Stimulated activated CD4-positive, alpha-beta T cell treated with anti-CD3 and anti-CD28 coated beads, Interleukin-4, amount 100 ng/mL, for 4 hours (primary cell): ENCODE results near the gene NLRP8.
"Not testable (repeated sequence)": the region's sequence is repeated elsewhere in the genome, so short reads cannot be mapped to it uniquely, and the experiment has no call there.

Experiments
- DNase-seq, 2 experiments: peaks; one replicate each; pipeline ENCODE4 v3.0.0-alpha.2; 2020

Gene NLRP8

GRCh38 chr19:55980415-55980814, 32.8 kb downstream of the NLRP8 start:
- DNase-seq: no peak

- no peak for DNase-seq
Measured at GRCh38 chr19:55985254-55985653, 37.6 kb downstream of the NLRP8 start.

GRCh38 chr19:55986487-55986886, 38.9 kb downstream of the NLRP8 start, which contains the start of gene NLRP5:
NLRP5 (plus strand) TSS chr19:55986775.
- DNase-seq: no peak

- DNase-seq: no peak
Measured at GRCh38 chr19:55990831-55991230, 43.2 kb downstream of the NLRP8 start.

DNA sequence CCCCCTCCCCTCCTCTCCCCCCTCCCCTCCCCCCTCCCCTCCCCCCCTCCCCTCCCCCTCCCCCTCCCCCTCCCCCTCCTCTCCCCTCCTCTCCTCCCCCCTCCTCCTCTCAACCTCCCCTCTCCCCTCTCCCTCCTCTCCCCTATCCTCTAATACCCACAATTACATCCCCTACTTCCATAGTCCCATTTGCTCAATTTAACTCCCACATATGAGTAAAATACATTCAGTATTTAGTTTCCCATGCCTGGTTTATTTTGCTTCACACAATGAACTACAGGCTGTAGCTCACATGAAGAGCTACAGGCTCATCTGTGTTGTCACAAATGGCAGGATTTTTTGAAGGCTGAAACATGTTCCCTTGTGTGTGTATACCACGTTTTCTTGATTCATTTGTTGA, 45.9 kb downstream of the NLRP8 start:
- DNase-seq: no peak

- no peak for DNase-seq
Measured at GRCh38 chr19:56014765-56015164, 67.1 kb downstream of the NLRP8 start.

DNA sequence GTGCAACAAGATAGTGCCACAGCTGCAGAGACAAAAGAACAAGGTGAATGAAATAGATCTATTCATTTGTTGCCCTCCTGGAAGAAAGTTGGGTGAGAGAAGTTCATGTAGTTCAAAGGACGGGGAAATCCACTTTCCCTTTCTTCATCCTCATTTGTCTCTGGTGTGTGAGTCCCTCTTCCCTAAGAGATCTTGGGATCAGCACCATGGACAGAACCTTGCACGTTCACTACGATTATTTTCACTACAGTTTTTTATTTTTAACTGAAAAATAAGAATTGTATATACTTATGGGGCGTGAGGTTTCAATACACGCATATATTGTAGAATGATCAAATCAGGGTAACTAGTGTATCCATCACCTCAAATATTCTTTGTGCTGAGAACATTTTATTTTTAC, 68.1 kb downstream of the NLRP8 start:
- no peak for DNase-seq

- not testable (repeated sequence) for DNase-seq
Measured at GRCh38 chr19:56019325-56019724, 71.7 kb downstream of the NLRP8 start.

GRCh38 chr19:56020355-56020975, 72.8 kb downstream of the NLRP8 start:
- not testable (repeated sequence) for DNase-seq

DNA sequence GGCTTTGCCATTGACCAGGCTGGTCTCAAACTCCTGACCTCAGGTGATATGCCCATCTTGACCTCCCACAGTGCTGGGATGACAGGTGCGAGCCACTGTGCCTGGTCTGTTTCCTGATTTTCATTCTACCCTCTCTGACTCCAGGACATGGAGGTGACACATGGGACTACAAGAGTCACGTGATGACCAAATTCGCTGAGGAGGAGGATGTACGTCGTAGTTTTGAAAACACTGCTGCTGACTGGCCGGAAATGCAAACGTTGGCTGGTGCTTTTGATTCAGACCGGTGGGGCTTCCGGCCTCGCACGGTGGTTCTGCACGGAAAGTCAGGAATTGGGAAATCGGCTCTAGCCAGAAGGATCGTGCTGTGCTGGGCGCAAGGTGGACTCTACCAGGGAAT, 79.1 kb downstream of the NLRP8 start:
- no peak for DNase-seq
